ENCODE measurements around the gene NEK11. TPM values are rescaled to one million over a fixed set of nuclear protein-coding genes. Genes with fewer than 3 reads are reported as not detected.

The NEK11 gene
- polyA plus RNA-seq, 1 donor (not counting 4 experiments of a cell fraction or from before 2014, with no cell fraction given), result 9.4 TPM

DNA sequence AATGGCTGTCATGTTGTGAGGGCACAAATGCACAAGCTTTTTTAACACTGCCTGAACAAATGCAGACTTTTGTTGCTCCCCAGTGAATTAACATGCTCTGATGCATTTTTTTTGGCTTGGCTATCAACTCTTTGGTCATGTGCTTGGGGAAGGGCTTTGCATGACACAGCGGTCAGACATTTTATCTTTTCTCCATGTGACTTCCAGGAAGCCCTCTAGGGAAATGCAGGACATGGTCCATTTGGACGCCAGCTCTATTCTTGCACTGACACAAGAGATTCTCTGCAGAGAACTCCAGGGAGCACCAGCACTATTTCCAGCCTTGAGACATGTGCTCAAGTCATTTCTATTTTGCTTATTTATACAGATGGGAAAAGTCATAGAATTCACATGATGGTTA, 46.2 kb downstream of the NEK11 start:
- dilution Hi-C loops (cut with MboI; ENCODE audit: extremely low pct_ligation_motif_present, low sequenced_read_pairs), result no loop called here
- H3K79me2 ChIP-seq (ENCODE audit: control insufficient read depth, insufficient read depth, low read length), result no peaks in the 10 kb centered on the region
- no peak overlapping the region for H2AFZ ChIP-seq (ENCODE audit: control insufficient read depth, low read length)
- H3K9ac ChIP-seq (ENCODE audit: control insufficient read depth, extremely low read depth, insufficient read depth, low read length), result no peak overlapping the region
- H3K4me1 ChIP-seq (ENCODE audit: control insufficient read depth, extremely low read depth, insufficient read depth, low read length), result no peaks in the 10 kb centered on the region
- H3K4me2 ChIP-seq (ENCODE audit: control insufficient read depth, extremely low read depth, insufficient read depth, low read depth, low read length), result no peak overlapping the region
- H3K4me3 ChIP-seq (ENCODE audit: control insufficient read depth in 2 of 3, extremely low read depth in 1 of 3, insufficient read depth in 2 of 3, low read depth in 1 of 3, low read length in 3 of 3), result no peak overlapping the region
- H4K20me1 ChIP-seq (ENCODE audit: control insufficient read depth, extremely low read depth, insufficient read depth, low read length), result no peaks in the 10 kb centered on the region
- TF ChIP-seq, protein P1, sequence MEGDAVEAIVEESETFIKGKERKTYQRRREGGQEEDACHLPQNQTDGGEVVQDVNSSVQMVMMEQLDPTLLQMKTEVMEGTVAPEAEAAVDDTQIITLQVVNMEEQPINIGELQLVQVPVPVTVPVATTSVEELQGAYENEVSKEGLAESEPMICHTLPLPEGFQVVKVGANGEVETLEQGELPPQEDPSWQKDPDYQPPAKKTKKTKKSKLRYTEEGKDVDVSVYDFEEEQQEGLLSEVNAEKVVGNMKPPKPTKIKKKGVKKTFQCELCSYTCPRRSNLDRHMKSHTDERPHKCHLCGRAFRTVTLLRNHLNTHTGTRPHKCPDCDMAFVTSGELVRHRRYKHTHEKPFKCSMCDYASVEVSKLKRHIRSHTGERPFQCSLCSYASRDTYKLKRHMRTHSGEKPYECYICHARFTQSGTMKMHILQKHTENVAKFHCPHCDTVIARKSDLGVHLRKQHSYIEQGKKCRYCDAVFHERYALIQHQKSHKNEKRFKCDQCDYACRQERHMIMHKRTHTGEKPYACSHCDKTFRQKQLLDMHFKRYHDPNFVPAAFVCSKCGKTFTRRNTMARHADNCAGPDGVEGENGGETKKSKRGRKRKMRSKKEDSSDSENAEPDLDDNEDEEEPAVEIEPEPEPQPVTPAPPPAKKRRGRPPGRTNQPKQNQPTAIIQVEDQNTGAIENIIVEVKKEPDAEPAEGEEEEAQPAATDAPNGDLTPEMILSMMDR (optimal IDR thresholded peaks at IDR 0.05 in 1 of 3, IDR thresholded peaks at IDR 0.05 in 1 of 3, conservative IDR thresholded peaks at IDR 0.05 in 1 of 3; ENCODE audit: extremely low read depth in 1 of 3, insufficient read depth in 2 of 3, low read length in 3 of 3), result no peak
- no peak for TF ChIP-seq EZH2 (IDR thresholded peaks at IDR 0.05; ENCODE audit: low read length)
- H3K27ac ChIP-seq (ENCODE audit: control insufficient read depth, insufficient read depth, low read length), result no peak overlapping the region
- H3K27me3 ChIP-seq (ENCODE audit: control insufficient read depth, extremely low read depth, insufficient read depth, low read length), result no peaks in the 10 kb centered on the region
- H3K9me1 ChIP-seq (ENCODE audit: control insufficient read depth, extremely low read depth, insufficient read depth, low read length), result no peaks in the 10 kb centered on the region
- DNase-seq (ENCODE audit: low read depth, low spot score) (no peak), FAIRE-seq (no peak)
- H3K9me3 ChIP-seq (ENCODE audit: control insufficient read depth, low read depth, low read length), result no peaks in the 10 kb centered on the region
- no peaks in the 10 kb centered on the region for H3K36me3 ChIP-seq (ENCODE audit: control insufficient read depth in 2 of 2, extremely low read depth in 1 of 2, insufficient read depth in 2 of 2, low read length in 2 of 2)

DNA sequence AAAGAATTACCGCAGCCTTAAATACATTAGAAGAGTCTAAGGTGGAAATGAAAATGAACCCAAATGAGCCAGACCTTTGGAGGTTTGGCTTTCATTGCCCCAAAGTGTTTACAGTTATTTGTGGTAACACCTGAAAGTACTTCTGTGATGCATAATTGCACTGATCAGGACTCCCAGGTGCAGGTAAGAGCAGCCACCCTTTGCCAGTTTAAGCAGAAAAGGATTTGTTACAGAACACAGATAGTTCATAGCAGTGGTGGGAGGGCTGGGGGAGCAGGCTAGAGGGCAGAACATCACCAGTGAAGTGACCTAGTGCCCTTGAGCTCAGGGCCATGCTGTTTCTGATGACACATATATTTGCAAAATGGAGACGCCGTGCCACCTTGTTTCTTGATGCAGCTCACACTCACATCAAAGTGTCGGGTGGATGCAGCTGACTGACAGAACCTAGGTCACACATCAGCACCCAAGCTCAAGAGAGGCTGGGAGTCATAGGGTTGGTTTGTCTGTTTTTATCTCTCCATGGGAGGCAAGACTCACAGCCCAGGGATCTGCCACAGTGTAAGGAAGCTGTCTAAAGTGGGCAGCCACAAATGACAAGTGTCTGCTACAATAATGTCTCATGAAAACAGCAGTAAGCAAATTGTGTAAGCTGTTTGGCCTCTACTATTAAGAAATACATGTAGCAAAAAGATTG, 49.1 kb downstream of the NEK11 start:
- no peak for DNase-seq (ENCODE audit: low read depth, low spot score)

More for the DNA sequence above, 49.1 kb downstream of the NEK11 start:
- Histone ChIP-seq H3K9me1 (ENCODE audit: control insufficient read depth, extremely low read depth, insufficient read depth, low read length) (no peaks in the 10 kb centered on the region), H3K27me3 (ENCODE audit: control insufficient read depth, extremely low read depth, insufficient read depth, low read length) (no peaks in the 10 kb centered on the region), H3K4me1 (ENCODE audit: control insufficient read depth, extremely low read depth, insufficient read depth, low read length) (no peaks in the 10 kb centered on the region), H3K9ac (ENCODE audit: control insufficient read depth, extremely low read depth, insufficient read depth, low read length) (no peak overlapping the region), H3K9me3 (ENCODE audit: control insufficient read depth, low read depth, low read length) (no peaks in the 10 kb centered on the region), H3K27ac (ENCODE audit: control insufficient read depth, insufficient read depth, low read length) (no peak overlapping the region), H3K4me2 (ENCODE audit: control insufficient read depth, extremely low read depth, insufficient read depth, low read depth, low read length) (no peak overlapping the region), H3K36me3 (ENCODE audit: control insufficient read depth in 2 of 2, extremely low read depth in 1 of 2, insufficient read depth in 2 of 2, low read length in 2 of 2) (no peaks in the 10 kb centered on the region), H3K4me3 (ENCODE audit: control insufficient read depth in 2 of 3, extremely low read depth in 1 of 3, insufficient read depth in 2 of 3, low read depth in 1 of 3, low read length in 3 of 3) (no peak overlapping the region), H2AFZ (ENCODE audit: control insufficient read depth, low read length) (no peak overlapping the region), H3K79me2 (ENCODE audit: control insufficient read depth, insufficient read depth, low read length) (no peaks in the 10 kb centered on the region), H4K20me1 (ENCODE audit: control insufficient read depth, extremely low read depth, insufficient read depth, low read length) (no peaks in the 10 kb centered on the region)
- TF ChIP-seq, protein P1 (optimal IDR thresholded peaks at IDR 0.05 in 1 of 3, IDR thresholded peaks at IDR 0.05 in 1 of 3, conservative IDR thresholded peaks at IDR 0.05 in 1 of 3; ENCODE audit: extremely low read depth in 1 of 3, insufficient read depth in 2 of 3, low read length in 3 of 3), result no peak
- TF ChIP-seq EZH2 (IDR thresholded peaks at IDR 0.05; ENCODE audit: low read length), result no peak
- no peak for FAIRE-seq
- dilution Hi-C loops (cut with MboI; ENCODE audit: extremely low pct_ligation_motif_present, low sequenced_read_pairs), result no loop called here

Data from keratinocyte (primary cell).